Pancreas (tissue), 10 donors: Measurements from ENCODE around the gene LAMA4. TPM values are rescaled to one million over a fixed set of nuclear protein-coding genes. Genes with fewer than 3 reads are reported as not detected.
A peak's percentile ranks its signal among the peaks of the same experiment; 100 is the strongest.
"Not testable (repeated sequence)": the region's sequence is repeated elsewhere in the genome, so short reads cannot be mapped to it uniquely, and the experiment has no call there.

Experiments used
- ATAC-seq, 4 donors: fragments of 200-7000 bp; cut with Tn5 transposase; one replicate each; pipeline versions ENCODE4 v1.8.0 to v1.9.1; 2020; ENCODE audit warnings: mild to moderate bottlenecking in 4 of 4, moderate library complexity in 4 of 4
- DNase-seq, 6 donors: peaks; one replicate each; pipeline ENCODE4 v3.0.0-alpha.2; 2020
- FAIRE-seq: peaks from 2 replicates; lab custom pipeline; 2012; peaks lifted over from hg19 to GRCh38; lab: Jason Lieb, UNC
- H3K27ac ChIP-seq, 4 donors: fragments of 200-600 bp; sonication (generic); 1 replicate in 3 of 4; 2 replicates in 1 of 4; pipeline versions ENCODE4 v1.5.0 to v1.8.0; 2020
- H3K27me3 ChIP-seq, 4 donors: fragments of 200-600 bp; one replicate each; pipeline ENCODE4 v1.8.0; 2021
- H3K36me3 ChIP-seq, 3 donors: fragments of 200-600 bp; sonication (generic) in 1 of 3; one replicate each; pipeline versions ENCODE4 v1.5.0 to v1.8.0; 2020 to 2021
- H3K4me1 ChIP-seq, 3 donors: fragments of 200-600 bp; one replicate each; pipeline ENCODE4 v1.8.0; 2021
- H3K4me3 ChIP-seq, 4 donors: fragments of 200-600 bp; sonication (generic) in 2 of 4; one replicate each; pipeline versions ENCODE4 v1.5.0 to v1.8.0; 2020 to 2021
- H3K9me3 ChIP-seq, 4 donors: fragments of 200-600 bp; one replicate each; pipeline ENCODE4 v1.8.0; 2021
- CTCF ChIP-seq, 4 donors: fragments of 200-600 bp; sonication (generic) in 3 of 4; IDR thresholded peaks; one replicate each; pipeline versions ENCODE4 v1.5.0 to v1.8.0; 2021; ENCODE audit warnings: antibody characterized with exemption in 4 of 4
- WGBS, 2 donors: extraction: QIAGEN DNeasy Blood & Tissue Kit; methylation state at CpG; one replicate each; pipeline ENCODE4 v1.1.7; 2013; 5-methylcytosine and 5-hydroxymethylcytosine counted together
- intact Hi-C, 3 donors: fragments of 100-400 bp; cut with DNase I; formaldehyde crosslinking; loops; one replicate each; pipeline versions ENCODE4 v1.11.1 to v1.14.2; 2022
- polyA plus RNA-seq, 2 donors: library from polyadenylated mRNA; stranded (reverse); fragments of 200-250 nt; gene quantifications; one replicate each; pipeline ENCODE4 v1.2.3, GENCODE V29; 2013
- total RNA-seq, 6 donors: library from RNA; stranded (reverse); fragmentation: NEBNext Ultra II Directional in 4 of 6; extraction: Animal tissue kit (Norgen Biotek cat#: 25700) in 4 of 6; gene quantifications; one replicate each; pipeline versions ENCODE4 v1.2.1 to v1.2.4, GENCODE V29; 2021 to 2023
- donor health status: healthy with polysubstance abuse.
- donor health status: DM: no; HTN: no; CAD: no; lungs with moderate emphysema.
- donor health status: DM: no; HTN: no; CAD: no.
- donor health status: control.
- donor health status: control.
- donor health status: Bipolar disorder and iron deficiency.
- donor health status: DM: yes; HTN: yes; CAD: no.
- donor health status: DM: no; HTN: no; CAD: no.
- donor health status: DM: no; HTN: no; CAD: no.
- donor health status: DM: yes; HTN: yes; CAD: no.

Gene LAMA4
- total and polyA plus RNA-seq, 8 donors, result 1.3 to 14.0 (median 4.3) TPM

- no peaks in the 10 kb centered on the region for H3K9me3 ChIP-seq
- H3K27ac ChIP-seq, result no peak overlapping the region
- no peak for TF ChIP-seq CTCF (IDR thresholded peaks at IDR 0.05)
- 74 to 88% methylated on average over 5 of the region's 5 CpGs for WGBS, 2 donors
- no peaks in the 10 kb centered on the region for H3K4me1 ChIP-seq
- no peaks in the 10 kb centered on the region for H3K36me3 ChIP-seq
- FAIRE-seq, result no peak
- ATAC-seq, result no peak
- intact Hi-C loops, result no loop called here
- no peak overlapping the region for H3K4me3 ChIP-seq
- no peaks in the 10 kb centered on the region for H3K27me3 ChIP-seq
- no peak for DNase-seq
These were observed 48.8 kb downstream of the LAMA4 start for GRCh38 chr6:112205427-112206109.

- Histone ChIP-seq H3K36me3 (no peaks in the 10 kb centered on the region), H3K27ac (no peak overlapping the region), H3K4me1 (no peaks in the 10 kb centered on the region), H3K4me3 (no peak overlapping the region), H3K27me3 (no peaks in the 10 kb centered on the region), H3K9me3 (no peaks in the 10 kb centered on the region)
- WGBS, 2 donors, result 57 to 71% methylated on average over 4 of the region's 4 CpGs
- no peak for ATAC-seq
- FAIRE-seq, result no peak
- no peak for TF ChIP-seq CTCF (IDR thresholded peaks at IDR 0.05)
- DNase-seq, result no peak
- intact Hi-C loops, result no loop called here
These were observed 50.0 kb downstream of the LAMA4 start for GRCh38 chr6:112204350-112204706.

- ATAC-seq (peak in 1 of 4 donors; percentile 43), FAIRE-seq (no peak), DNase-seq (no peak)
- WGBS, 2 donors, result 47 to 59% methylated on average over 6 of the region's 6 CpGs
- no peak for TF ChIP-seq CTCF (IDR thresholded peaks at IDR 0.05)
- H3K36me3 ChIP-seq, result no peaks in the 10 kb centered on the region
- no peaks in the 10 kb centered on the region for H3K27me3 ChIP-seq
- no peak overlapping the region for H3K27ac ChIP-seq
- H3K4me1 ChIP-seq, result no peaks in the 10 kb centered on the region
- no peaks in the 10 kb centered on the region for H3K9me3 ChIP-seq
- intact Hi-C loops, result no loop called here
- no peak overlapping the region for H3K4me3 ChIP-seq
These were observed 50.6 kb downstream of the LAMA4 start for GRCh38 chr6:112203577-112204349.

- FAIRE-seq (no peak), ATAC-seq (no peak), DNase-seq (no peak)
- Histone ChIP-seq H3K36me3 (no peaks in the 10 kb centered on the region), H3K9me3 (no peaks in the 10 kb centered on the region), H3K4me3 (no peak overlapping the region), H3K27me3 (no peaks in the 10 kb centered on the region), H3K27ac (no peak overlapping the region), H3K4me1 (no peaks in the 10 kb centered on the region)
- intact Hi-C loops, result no loop called here
- 60 to 61% methylated on average over 12 of the region's 12 CpGs for WGBS, 2 donors
- TF ChIP-seq CTCF (IDR thresholded peaks at IDR 0.05), result no peak
These were observed 51.6 kb downstream of the LAMA4 start for GRCh38 chr6:112202639-112203341.

GRCh38 chr6:112200185-112200914, 54.0 kb downstream of the LAMA4 start:
- WGBS, 2 donors, result 78 to 85% methylated on average over 2 of the region's 2 CpGs
- DNase-seq, FAIRE-seq, H3K27me3 ChIP-seq, H3K4me1 ChIP-seq, intact Hi-C loops, H3K4me3 ChIP-seq, H3K9me3 ChIP-seq, H3K36me3 ChIP-seq, ATAC-seq, H3K27ac ChIP-seq: not testable (repeated sequence)
